ENCODE results near the gene TNFRSF6B. TPM values are rescaled to one million over a fixed set of nuclear protein-coding genes. Genes with fewer than 3 reads are reported as not detected.

The TNFRSF6B gene
- total RNA-seq, 1 donor from 2014 or later = 2.3 TPM

DNA sequence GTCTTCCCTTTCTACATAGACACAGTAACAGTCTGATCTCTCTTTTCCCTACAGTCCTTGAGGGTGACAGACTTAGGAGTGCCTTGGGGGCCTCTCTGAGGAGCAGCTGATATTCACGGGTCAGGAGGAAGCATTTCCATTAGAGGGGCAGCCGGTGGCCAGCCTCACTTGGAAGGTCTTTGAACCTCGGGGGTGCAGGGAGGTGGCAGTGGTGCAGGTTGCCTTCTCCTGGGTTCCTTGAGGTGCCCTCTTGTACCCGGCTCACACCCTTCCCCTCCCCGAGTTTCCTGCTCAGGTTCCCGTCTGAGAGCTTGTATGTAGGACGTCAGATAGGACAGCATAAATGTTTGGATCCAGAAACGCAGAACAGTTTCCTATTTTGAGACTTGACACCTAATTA is 35.8 kb upstream of the TNFRSF6B start:
- Mint-ChIP-seq H3K36me3 (ENCODE audit: unreplicated experiment) (peaks cover 5% of the 10 kb centered on the region), H3K4me3 (ENCODE audit: unreplicated experiment) (no peak overlapping the region), H3K4me1 (ENCODE audit: unreplicated experiment) (peaks cover 24% of the 10 kb centered on the region), H3K27me3 (ENCODE audit: unreplicated experiment) (no peaks in the 10 kb centered on the region), H3K9me3 (ENCODE audit: unreplicated experiment) (no peaks in the 10 kb centered on the region), H3K27ac (ENCODE audit: unreplicated experiment) (no peak overlapping the region)
- no peak for DNase-seq (ENCODE audit: extremely low spot score, unreplicated experiment)
- TF ChIP-seq, protein P1, sequence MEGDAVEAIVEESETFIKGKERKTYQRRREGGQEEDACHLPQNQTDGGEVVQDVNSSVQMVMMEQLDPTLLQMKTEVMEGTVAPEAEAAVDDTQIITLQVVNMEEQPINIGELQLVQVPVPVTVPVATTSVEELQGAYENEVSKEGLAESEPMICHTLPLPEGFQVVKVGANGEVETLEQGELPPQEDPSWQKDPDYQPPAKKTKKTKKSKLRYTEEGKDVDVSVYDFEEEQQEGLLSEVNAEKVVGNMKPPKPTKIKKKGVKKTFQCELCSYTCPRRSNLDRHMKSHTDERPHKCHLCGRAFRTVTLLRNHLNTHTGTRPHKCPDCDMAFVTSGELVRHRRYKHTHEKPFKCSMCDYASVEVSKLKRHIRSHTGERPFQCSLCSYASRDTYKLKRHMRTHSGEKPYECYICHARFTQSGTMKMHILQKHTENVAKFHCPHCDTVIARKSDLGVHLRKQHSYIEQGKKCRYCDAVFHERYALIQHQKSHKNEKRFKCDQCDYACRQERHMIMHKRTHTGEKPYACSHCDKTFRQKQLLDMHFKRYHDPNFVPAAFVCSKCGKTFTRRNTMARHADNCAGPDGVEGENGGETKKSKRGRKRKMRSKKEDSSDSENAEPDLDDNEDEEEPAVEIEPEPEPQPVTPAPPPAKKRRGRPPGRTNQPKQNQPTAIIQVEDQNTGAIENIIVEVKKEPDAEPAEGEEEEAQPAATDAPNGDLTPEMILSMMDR (IDR thresholded peaks at IDR 0.05) = no peak

- DNase-seq (ENCODE audit: extremely low spot score, unreplicated experiment) = no peak
Measured at GRCh38 chr20:63661108-63661507, 35.3 kb upstream of the TNFRSF6B start.

GRCh38 chr20:63661959-63662812 is 34.3 kb upstream of the TNFRSF6B start:
- peaks cover 23% of the 10 kb centered on the region for H3K4me1 Mint-ChIP-seq (ENCODE audit: unreplicated experiment)
- H3K4me3 Mint-ChIP-seq (ENCODE audit: unreplicated experiment) = no peak overlapping the region
- TF ChIP-seq, protein P1 (IDR thresholded peaks at IDR 0.05) = no peak
- H3K36me3 Mint-ChIP-seq (ENCODE audit: unreplicated experiment) = peaks cover 10% of the 10 kb centered on the region
- H3K9me3 Mint-ChIP-seq (ENCODE audit: unreplicated experiment) = no peaks in the 10 kb centered on the region
- H3K27me3 Mint-ChIP-seq (ENCODE audit: unreplicated experiment) = no peaks in the 10 kb centered on the region
- no peak for DNase-seq (ENCODE audit: extremely low spot score, unreplicated experiment)
- no peak overlapping the region for H3K27ac Mint-ChIP-seq (ENCODE audit: unreplicated experiment)

More at GRCh38 chr20:63661108-63661507, 35.3 kb upstream of the TNFRSF6B start:
- no peak overlapping the region for H3K4me3 Mint-ChIP-seq (ENCODE audit: unreplicated experiment)
- peaks cover 8% of the 10 kb centered on the region for H3K36me3 Mint-ChIP-seq (ENCODE audit: unreplicated experiment)
- TF ChIP-seq, protein P1 (IDR thresholded peaks at IDR 0.05) = no peak
- no peaks in the 10 kb centered on the region for H3K27me3 Mint-ChIP-seq (ENCODE audit: unreplicated experiment)
- peaks cover 24% of the 10 kb centered on the region for H3K4me1 Mint-ChIP-seq (ENCODE audit: unreplicated experiment)
- H3K9me3 Mint-ChIP-seq (ENCODE audit: unreplicated experiment) = no peaks in the 10 kb centered on the region
- no peak overlapping the region for H3K27ac Mint-ChIP-seq (ENCODE audit: unreplicated experiment)

GRCh38 chr20:63662813-63663189 is 33.7 kb upstream of the TNFRSF6B start:
- H3K27ac Mint-ChIP-seq (ENCODE audit: unreplicated experiment) = no peak overlapping the region
- peaks cover 10% of the 10 kb centered on the region for H3K36me3 Mint-ChIP-seq (ENCODE audit: unreplicated experiment)
- peaks cover 20% of the 10 kb centered on the region for H3K4me1 Mint-ChIP-seq (ENCODE audit: unreplicated experiment)
- TF ChIP-seq, protein P1 (IDR thresholded peaks at IDR 0.05) = no peak
- no peak overlapping the region for H3K4me3 Mint-ChIP-seq (ENCODE audit: unreplicated experiment)
- H3K27me3 Mint-ChIP-seq (ENCODE audit: unreplicated experiment) = no peaks in the 10 kb centered on the region
- no peaks in the 10 kb centered on the region for H3K9me3 Mint-ChIP-seq (ENCODE audit: unreplicated experiment)
- no peak for DNase-seq (ENCODE audit: extremely low spot score, unreplicated experiment)

- Mint-ChIP-seq H3K4me3 (ENCODE audit: unreplicated experiment) (no peak overlapping the region), H3K27me3 (ENCODE audit: unreplicated experiment) (no peaks in the 10 kb centered on the region), H3K9me3 (ENCODE audit: unreplicated experiment) (no peaks in the 10 kb centered on the region), H3K36me3 (ENCODE audit: unreplicated experiment) (peaks cover 15% of the 10 kb centered on the region), H3K27ac (ENCODE audit: unreplicated experiment) (no peak overlapping the region), H3K4me1 (ENCODE audit: unreplicated experiment) (peaks cover 16% of the 10 kb centered on the region)
- DNase-seq (ENCODE audit: extremely low spot score, unreplicated experiment) = no peak
- TF ChIP-seq, protein P1 (IDR thresholded peaks at IDR 0.05) = no peak
Measured at GRCh38 chr20:63663332-63664066, 33.0 kb upstream of the TNFRSF6B start.
